Astrocyte of the cerebellum (primary cell): Measurements from ENCODE around the gene ST6GAL1.

Source experiments
- DNase-seq: peaks from one replicate; pipeline ENCODE4 v3.0.0-alpha.2; 2011; ENCODE audit warnings: low read depth
- H3K4me3 ChIP-seq: 2 replicates; pipeline ENCODE4 v1.5.1; 2011; ENCODE audit warnings: mild to moderate bottlenecking, low read depth, low read length, moderate library complexity
- in situ Hi-C: cut with HindIII; loops from 2 replicates; pipeline ENCODE4 v1.10.0; 2017; ENCODE audit warnings: low sequenced_read_pairs
- TF ChIP-seq, protein P1 (sequence below): IDR thresholded peaks from 2 replicates; pipeline ENCODE4 v1.5.1; 2012; ENCODE audit warnings: low read length, low read depth, moderate library complexity, mild to moderate bottlenecking; ENCODE audit errors: missing control alignments

Gene ST6GAL1

DNA sequence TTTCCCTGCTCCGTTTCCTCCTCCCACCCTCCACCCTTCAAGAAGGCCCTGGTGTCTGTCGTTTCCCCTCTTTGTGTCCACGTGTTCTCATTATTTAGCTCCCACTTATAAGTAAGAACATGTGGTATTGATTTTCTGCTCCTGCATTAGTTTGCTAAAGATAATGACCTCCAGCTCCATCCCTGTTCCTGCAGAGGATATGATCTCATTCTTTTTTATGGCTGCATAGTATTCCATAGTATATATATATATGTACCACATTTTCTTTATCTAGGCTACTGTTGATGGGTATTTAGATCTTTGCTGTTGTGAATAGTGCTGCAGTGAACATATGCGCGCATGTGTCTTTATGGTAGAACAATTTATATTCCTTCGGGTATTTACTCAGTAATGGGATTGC, 4.8 kb downstream of the ST6GAL1 start:
- TF ChIP-seq, protein P1, sequence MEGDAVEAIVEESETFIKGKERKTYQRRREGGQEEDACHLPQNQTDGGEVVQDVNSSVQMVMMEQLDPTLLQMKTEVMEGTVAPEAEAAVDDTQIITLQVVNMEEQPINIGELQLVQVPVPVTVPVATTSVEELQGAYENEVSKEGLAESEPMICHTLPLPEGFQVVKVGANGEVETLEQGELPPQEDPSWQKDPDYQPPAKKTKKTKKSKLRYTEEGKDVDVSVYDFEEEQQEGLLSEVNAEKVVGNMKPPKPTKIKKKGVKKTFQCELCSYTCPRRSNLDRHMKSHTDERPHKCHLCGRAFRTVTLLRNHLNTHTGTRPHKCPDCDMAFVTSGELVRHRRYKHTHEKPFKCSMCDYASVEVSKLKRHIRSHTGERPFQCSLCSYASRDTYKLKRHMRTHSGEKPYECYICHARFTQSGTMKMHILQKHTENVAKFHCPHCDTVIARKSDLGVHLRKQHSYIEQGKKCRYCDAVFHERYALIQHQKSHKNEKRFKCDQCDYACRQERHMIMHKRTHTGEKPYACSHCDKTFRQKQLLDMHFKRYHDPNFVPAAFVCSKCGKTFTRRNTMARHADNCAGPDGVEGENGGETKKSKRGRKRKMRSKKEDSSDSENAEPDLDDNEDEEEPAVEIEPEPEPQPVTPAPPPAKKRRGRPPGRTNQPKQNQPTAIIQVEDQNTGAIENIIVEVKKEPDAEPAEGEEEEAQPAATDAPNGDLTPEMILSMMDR: no peak
- no peak overlapping the region for H3K4me3 ChIP-seq
- no peak for DNase-seq
- in situ Hi-C loops: no loop called here

DNA sequence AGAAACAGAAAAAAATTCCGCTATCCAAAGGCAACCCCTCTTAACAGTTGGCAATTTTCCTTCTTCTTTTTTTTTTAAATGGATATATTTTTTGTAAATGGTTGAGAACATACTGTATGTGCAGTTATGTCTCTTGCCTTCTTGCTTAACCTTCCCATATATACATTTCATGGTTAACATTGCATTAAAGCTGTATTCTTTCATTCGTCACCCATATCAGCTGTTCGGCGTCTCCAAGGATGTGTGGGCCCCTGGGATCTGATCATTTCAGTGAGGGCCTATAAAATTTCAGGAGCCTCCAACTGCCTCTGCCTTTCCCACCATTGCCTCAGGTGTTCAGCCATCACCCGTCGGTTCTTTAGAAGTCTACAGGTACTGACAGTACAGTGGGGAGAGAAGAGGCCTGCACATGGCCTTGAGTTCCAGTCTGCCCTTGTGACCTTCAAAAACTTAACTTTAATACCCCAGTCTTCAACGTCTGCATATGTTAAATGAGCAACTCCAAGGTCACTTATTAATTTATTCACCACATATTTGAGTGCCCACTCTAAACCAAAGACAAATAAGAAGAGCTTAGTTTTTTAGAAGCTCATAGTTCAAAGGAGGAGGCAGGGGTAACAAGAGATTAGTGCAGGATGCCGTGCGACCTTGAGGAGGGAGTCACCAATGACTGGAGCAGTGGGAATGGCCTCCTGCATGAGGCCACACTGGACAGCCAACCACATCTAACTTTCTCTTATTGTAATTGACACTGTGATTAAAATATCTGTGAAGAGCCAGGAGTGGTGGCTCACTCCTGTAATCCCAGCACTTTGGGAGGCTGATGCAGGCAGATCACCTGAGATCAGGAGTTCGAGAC, 6.9 kb downstream of the ST6GAL1 start:
- no peak overlapping the region for H3K4me3 ChIP-seq
- in situ Hi-C loops: no loop called here
- TF ChIP-seq, protein P1: no peak
- no peak for DNase-seq

DNA sequence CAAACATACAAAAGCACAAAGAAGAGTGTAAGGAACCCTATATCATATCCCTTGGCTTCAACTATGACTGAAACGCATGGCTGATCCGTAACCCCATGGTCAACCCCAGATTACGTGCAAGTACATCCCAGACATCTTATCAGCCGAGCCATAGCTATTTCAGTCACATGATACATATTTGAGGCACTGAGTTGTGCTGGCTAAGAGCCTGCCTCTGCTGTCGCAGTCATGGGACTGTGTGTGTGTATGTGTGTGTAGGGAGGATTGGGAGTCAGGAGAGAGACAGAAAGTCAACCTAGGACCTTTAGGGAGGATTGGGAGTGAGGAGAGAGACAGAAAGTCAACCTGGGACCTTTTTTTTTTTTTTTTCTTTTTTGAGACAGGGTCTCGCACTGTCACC, 8.4 kb downstream of the ST6GAL1 start:
- in situ Hi-C loops: no loop called here
- no peak for DNase-seq
- TF ChIP-seq, protein P1: no peak
- no peak overlapping the region for H3K4me3 ChIP-seq

DNA sequence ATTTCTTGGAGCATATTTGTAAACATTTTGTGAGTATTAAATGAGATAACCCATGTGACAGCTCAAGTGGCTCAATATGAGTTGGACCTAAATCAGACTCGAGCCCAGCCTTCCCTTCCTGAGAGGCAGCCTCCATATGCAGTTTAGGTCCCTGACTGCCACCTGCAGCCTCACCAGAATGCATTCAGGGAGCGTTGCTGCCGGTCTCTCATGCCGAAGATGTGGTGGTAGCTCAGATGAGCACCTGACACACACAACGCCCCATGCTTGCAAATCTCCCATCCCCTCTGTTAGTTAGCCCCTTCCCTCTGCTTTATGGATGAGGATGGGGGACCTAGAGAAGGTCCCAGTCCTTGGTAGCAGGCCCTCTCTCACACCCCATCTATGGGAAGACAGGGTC, 9.2 kb downstream of the ST6GAL1 start:
- in situ Hi-C loops: no loop called here
- H3K4me3 ChIP-seq: no peak overlapping the region
- TF ChIP-seq, protein P1: no peak
- DNase-seq: no peak

DNA sequence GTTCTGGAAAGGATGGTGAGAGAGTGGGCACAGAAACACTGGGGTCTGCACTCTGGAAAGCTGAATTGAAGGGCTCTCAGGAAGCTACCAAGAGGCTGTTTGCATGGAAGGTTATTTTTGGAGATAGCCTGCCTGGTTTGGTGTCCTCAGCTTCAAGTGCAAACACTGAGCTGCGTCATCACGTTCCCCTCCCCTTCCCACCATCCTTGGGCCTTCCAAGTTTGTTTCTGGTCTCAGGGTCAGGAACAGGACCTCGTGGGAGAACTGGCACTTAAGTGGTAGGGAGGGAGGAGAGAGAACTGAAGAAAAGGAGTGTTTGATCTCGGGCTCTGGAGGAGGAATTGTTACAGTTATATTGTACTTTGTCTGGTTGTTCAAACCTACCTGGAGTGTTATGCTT, 10.6 kb downstream of the ST6GAL1 start:
- TF ChIP-seq, protein P1: no peak
- no peak for DNase-seq
- H3K4me3 ChIP-seq: no peak overlapping the region
- in situ Hi-C loops: no loop called here

DNA sequence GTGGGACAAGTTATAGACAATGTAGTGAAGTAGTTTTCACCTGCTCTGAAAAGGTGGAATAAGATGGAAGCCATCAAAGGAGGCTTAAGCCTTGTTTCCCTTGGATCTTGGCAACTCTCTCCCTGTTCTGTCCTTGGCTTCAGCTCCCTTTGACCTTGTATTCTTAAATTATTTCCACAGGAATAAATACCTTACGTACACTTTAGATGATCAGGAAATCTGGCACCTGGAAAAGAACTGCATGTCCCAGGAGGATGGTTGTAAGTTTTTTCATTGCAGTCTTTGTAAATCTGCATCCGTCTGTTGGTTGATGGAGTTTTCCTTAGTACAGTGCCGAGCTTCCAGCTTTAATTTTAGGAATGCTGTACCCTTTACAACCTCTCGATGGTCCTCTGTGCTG, 11.8 kb downstream of the ST6GAL1 start:
- TF ChIP-seq, protein P1: no peak
- in situ Hi-C loops: no loop called here

More for the DNA sequence above, 11.8 kb downstream of the ST6GAL1 start:
- no peak for DNase-seq
- no peak overlapping the region for H3K4me3 ChIP-seq
